K562 (cell line): ENCODE results near the gene IMPG2. TPM values are rescaled to one million over a fixed set of nuclear protein-coding genes. Genes with fewer than 3 reads are reported as not detected.

Experiments used
- ATAC-seq: fragments of 200-7000 bp; cut with Tn5 transposase; 3 replicates; pipeline ENCODE4 v1.9.1; 2020; ENCODE audit warnings: moderate library complexity
- BruUV-seq: library from RNA; stranded (reverse); fragments of 400-500 nt; replicated peaks from 2 replicates; lab custom pipeline; 2021; lab: Mats Ljungman, UMichigan
- CTCF ChIA-PET: fragments of 300-600 bp; formaldehyde crosslinking; extraction: SDS; loops from one replicate; lab custom pipeline; 2021; ENCODE audit warnings: low intra/inter-chr PET ratio; lab: Yijun Ruan, JAX
- POLR2A ChIA-PET: fragments of 300-600, 350-650 bp; sonication (Branson Sonifier 250); formaldehyde crosslinking; extraction: SDS; loops from one replicate; lab custom pipeline; 2021; ENCODE audit warnings: antibody characterized with exemption, inconsistent platforms; lab: Yijun Ruan, JAX
- DNase-seq, 4 experiments: peaks; one replicate each; pipeline versions ENCODE4 v3.0.0 to v3.0.0-alpha.2; 2011 to 2018; ENCODE audit warnings: low spot score in 3 of 4, mixed read lengths in 3 of 4; ENCODE audit errors: extremely low read depth in 1 of 4
- FAIRE-seq: peaks from 2 replicates; lab custom pipeline; 2011; peaks lifted over from hg19 to GRCh38; lab: Jason Lieb, UNC
- H2AFZ ChIP-seq: 2 replicates; pipeline ENCODE4 v1.6.0; 2011; ENCODE audit warnings: low read depth, low read length, control low read depth, inconsistent platforms
- H3K27ac ChIP-seq: fragments of 200-600 bp; 3 replicates; pipeline ENCODE4 v1.8.0; 2011; ENCODE audit warnings: low read depth, mild to moderate bottlenecking, control low read depth, inconsistent platforms, low read length, moderate library complexity, mixed read lengths; ENCODE audit errors: extremely low read depth
- H3K27me3 ChIP-seq, 2 experiments: fragments of 300-600 bp in 1 of 2; 2 replicates in 1 of 2; 3 replicates in 1 of 2; pipeline versions ENCODE4 v1.6.0 to v1.8.0; 2011; ENCODE audit warnings: inconsistent platforms in 2 of 2, low read length in 2 of 2, mild to moderate bottlenecking in 1 of 2, mixed read lengths in 1 of 2, moderate library complexity in 1 of 2; ENCODE audit not compliant: control insufficient read depth in 2 of 2, insufficient read depth in 2 of 2
- H3K36me3 ChIP-seq: fragments of 300-600 bp; 3 replicates; pipeline ENCODE4 v1.8.0; 2011; ENCODE audit warnings: mild to moderate bottlenecking, low read length, inconsistent platforms; ENCODE audit not compliant: control insufficient read depth, insufficient read depth
- H3K4me1 ChIP-seq, 2 experiments: fragments of 200-600 bp in 1 of 2; replicated peaks in 1 of 2; 2 replicates in 1 of 2; 3 replicates in 1 of 2; pipeline versions ENCODE4 v1.5.1 to v1.8.0; 2011; ENCODE audit warnings: inconsistent platforms in 2 of 2, low read length in 2 of 2, mild to moderate bottlenecking in 1 of 2, mixed read lengths in 1 of 2, moderate library complexity in 1 of 2; ENCODE audit not compliant: control insufficient read depth in 2 of 2, insufficient read depth in 2 of 2
- H3K4me2 ChIP-seq: 2 replicates; pipeline ENCODE4 v1.6.1; 2011; ENCODE audit warnings: low read length, control low read depth, inconsistent platforms, mixed read lengths; ENCODE audit not compliant: insufficient read depth
- H3K4me3 ChIP-seq: fragments of 200-600 bp; sonication (generic), shearing (Covaris generic); 2 replicates; pipeline ENCODE4 v1.5.1; 2016; ENCODE audit warnings: control low read depth, inconsistent platforms
- H3K79me2 ChIP-seq: fragments of 200-600 bp; 3 replicates; pipeline ENCODE4 v1.8.0; 2011; ENCODE audit warnings: low read length, inconsistent platforms; ENCODE audit not compliant: control insufficient read depth, insufficient read depth
- H3K9ac ChIP-seq, 2 experiments: 2 replicates each; pipeline versions ENCODE4 v1.6.0 to v1.6.1; 2011; ENCODE audit warnings: low read depth in 2 of 2, low read length in 2 of 2, control low read depth in 1 of 2, inconsistent platforms in 1 of 2, mild to moderate bottlenecking in 1 of 2, mixed read lengths in 1 of 2; ENCODE audit not compliant: insufficient read depth in 1 of 2
- H3K9me1 ChIP-seq: one replicate; pipeline ENCODE4 v1.6.0; 2011; ENCODE audit warnings: inconsistent platforms, mild to moderate bottlenecking, low read length, moderate library complexity; ENCODE audit not compliant: control insufficient read depth, insufficient read depth
- H3K9me3 ChIP-seq: replicated peaks from 2 replicates; pipeline ENCODE4 v1.5.1; 2011; ENCODE audit warnings: low read depth, low read length, inconsistent platforms; ENCODE audit not compliant: control insufficient read depth, insufficient read depth
- H4K20me1 ChIP-seq: replicated peaks from 2 replicates; pipeline ENCODE4 v1.6.1; 2011; ENCODE audit warnings: low read length, inconsistent platforms, mixed read lengths; ENCODE audit not compliant: control insufficient read depth, insufficient read depth
- CSDE1 ChIP-seq, 2 experiments: fragments of 450-650 bp; IDR thresholded peaks; 2 replicates each; pipeline ENCODE4 v1.6.1; 2016; ENCODE audit warnings: mild to moderate bottlenecking in 1 of 2
- DNMT1 ChIP-seq: fragments of 450-650 bp; IDR thresholded peaks from 2 replicates; pipeline ENCODE4 v1.6.1; 2016; ENCODE audit warnings: antibody characterized with exemption, mild to moderate bottlenecking
- HLTF ChIP-seq: fragments of 450-650 bp; IDR thresholded peaks from 2 replicates; pipeline ENCODE4 v1.6.1; 2016
- KAT8 ChIP-seq: fragments of 450-650 bp; IDR thresholded peaks from 2 replicates; pipeline ENCODE4 v1.6.1; 2016; ENCODE audit warnings: low read depth, mild to moderate bottlenecking
- MCM5 ChIP-seq: fragments of 450-650 bp; IDR thresholded peaks from 2 replicates; pipeline ENCODE4 v1.6.1; 2016; ENCODE audit warnings: low read depth
- MXI1 ChIP-seq: IDR thresholded peaks from 2 replicates; pipeline ENCODE4 v1.6.1; 2011; ENCODE audit warnings: low read depth, mild to moderate bottlenecking, improper control_type of control experiment, low read length
- ZKSCAN3 ChIP-seq: fragments of 250-450 bp; sonication (Bioruptor Pico); IDR thresholded peaks from 2 replicates; pipeline ENCODE4 v1.4.0; 2020
- ZNF12 ChIP-seq: sonication (generic); formaldehyde crosslinking; IDR thresholded peaks from 2 replicates; pipeline ENCODE4 v1.4.0; 2020; ENCODE audit warnings: mild to moderate bottlenecking, missing genetic modification reagents
- ZNF217 ChIP-seq: sonication (generic); formaldehyde crosslinking; IDR thresholded peaks from 2 replicates; pipeline ENCODE4 v1.8.0; 2022; ENCODE audit warnings: mild to moderate bottlenecking, missing genetic modification reagents
- ZNF224 ChIP-seq: sonication (generic); formaldehyde crosslinking; IDR thresholded peaks from 2 replicates; pipeline ENCODE4 v1.8.0; 2022; ENCODE audit warnings: mild to moderate bottlenecking, missing genetic modification reagents
- ZNF696 ChIP-seq: fragments of 250-450 bp; sonication (Bioruptor Pico); conservative IDR thresholded peaks from 2 replicates; pipeline ENCODE4 v1.4.0; 2020; ENCODE audit warnings: mild to moderate bottlenecking, moderate library complexity
- WGBS: fragments of 100-300 bp; shearing (Covaris generic); methylation state at CpG from one replicate; pipeline ENCODE4 v1.1.6; 2016; ENCODE audit warnings: low coverage, mixed read lengths; ENCODE audit not compliant: insufficient coverage; ENCODE audit errors: missing lambda C conversion rate; 5-methylcytosine and 5-hydroxymethylcytosine counted together
- in situ Hi-C: fragments of 300-500 bp; cut with MboI; formaldehyde crosslinking; loops from 4 replicates; pipeline ENCODE4 v1.15.0; 2018; ENCODE audit warnings: inconsistent platforms, mixed read lengths
- intact Hi-C: fragments of 100-400 bp; cut with micrococcal nuclease; formaldehyde crosslinking; loops from 2 replicates; pipeline ENCODE4 v1.14.2; 2022
- polyA plus RNA-seq, 8 experiments: library from polyadenylated mRNA; depleted of rRNA in 4 of 8; stranded (reverse) in 5 of 8; unstranded in 3 of 8; fragments of >200 nt; fragmentation: Nextera tagmentation in 2 of 8; fragmentation: Illumina TruSeq in 1 of 8; extraction: Ambion mirVana in 2 of 8; extraction: Trizol in 1 of 8; gene quantifications; 2 replicates each; pipeline versions ENCODE4 v1.2.1 to v1.2.3, GENCODE V29; 2011 to 2014; ENCODE audit warnings: inconsistent platforms in 1 of 8, missing spikeins in 1 of 8
- total RNA-seq, 7 experiments: library from RNA; depleted of rRNA in 6 of 7; stranded (reverse); fragments of >200 nt in 6 of 7; fragmentation: Illumina TruSeq in 2 of 7; extraction: Trizol in 2 of 7; gene quantifications; 2 replicates each; pipeline versions ENCODE4 v1.2.1 to v1.2.3, GENCODE V29; 2011 to 2021; ENCODE audit warnings: low replicate concordance in 1 of 7
- TF ChIP-seq, protein P1 (sequence below): fragments of 450-650 bp; formaldehyde crosslinking; IDR thresholded peaks from 2 replicates; pipeline ENCODE4 v1.4.0; 2022; ENCODE audit warnings: missing genetic modification characterization
- TF ChIP-seq, protein P2 (sequence below): fragments of 250-450 bp; sonication (Bioruptor Pico); IDR thresholded peaks from 2 replicates; pipeline ENCODE4 v1.8.0; 2022; ENCODE audit warnings: inconsistent platforms, mild to moderate bottlenecking, moderate library complexity, borderline replicate concordance
- TF ChIP-seq, protein P3 (sequence below), 2 experiments: fragments of 200-800 bp in 1 of 2; sonication (Bioruptor generic) in 1 of 2; sonication (generic) in 1 of 2; formaldehyde crosslinking in 1 of 2; IDR thresholded peaks in 1 of 2; conservative IDR thresholded peaks in 1 of 2; 2 replicates each; pipeline versions ENCODE4 v1.5.0 to v1.6.1; 2016 to 2020; ENCODE audit warnings: missing compliant biosample characterization in 1 of 2, missing genetic modification characterization in 1 of 2, missing genetic modification reagents in 1 of 2
- TF ChIP-seq, protein P4 (sequence below): IDR thresholded peaks from 2 replicates; pipeline ENCODE4 v1.6.1; 2016; ENCODE audit warnings: missing genetic modification characterization, missing compliant biosample characterization

The IMPG2 gene
- total and polyA plus RNA-seq, 9 of the 15 experiments (the other 6 are each of a cell fraction or from before 2014, with no cell fraction given) = 0.04 to 0.36 (median 0.09) TPM

DNA sequence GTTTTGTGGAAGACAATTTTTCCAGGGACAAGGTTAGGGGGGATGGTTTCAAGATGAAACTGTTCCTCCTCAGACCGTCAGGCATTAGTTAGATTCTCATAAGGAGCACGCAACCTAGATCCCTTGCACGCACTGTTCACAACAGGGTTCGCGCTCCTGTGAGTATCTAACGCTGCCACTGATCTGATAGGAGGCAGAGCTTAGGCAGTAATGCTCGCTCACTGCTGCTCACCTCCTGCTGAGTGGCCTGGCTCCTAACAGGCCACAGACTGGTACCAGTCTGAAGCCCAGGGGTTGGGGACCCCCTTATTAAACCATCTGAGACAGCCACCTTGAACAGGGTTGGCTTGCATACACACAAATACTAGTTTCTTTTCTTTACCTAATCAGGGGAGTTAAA, 13.5 kb upstream of the IMPG2 start:
- Histone ChIP-seq H4K20me1 (no peaks in the 10 kb centered on the region), H3K4me3 (no peak overlapping the region), H2AFZ (peak overlapping the region; percentile 44; the same call in 1 of the 2 replicates), H3K9me3 (no peaks in the 10 kb centered on the region), H3K27ac (no peak overlapping the region; the same call in 2 of the 3 replicates), H3K36me3 (peaks cover 20% of the 10 kb centered on the region; the same call in 2 of the 3 replicates), H3K27me3 (no peaks in the 10 kb centered on the region), H3K9ac (no peak overlapping the region), H3K9me1 (no peaks in the 10 kb centered on the region), H3K4me2 (peak overlapping the region; percentile 12; the same call in 1 of the 2 replicates), H3K4me1 (peaks cover 0 to 5% of the 10 kb centered on the region in 2 experiments; a peak in 2 of 5 replicates), H3K79me2 (no peaks in the 10 kb centered on the region)
- in situ Hi-C loops (no loop called here), intact Hi-C loops (no loop called here)
- CTCF ChIA-PET = no interaction called here
- 10% methylated on average over 7 of the region's 7 CpGs for WGBS
- POLR2A ChIA-PET = no interaction called here
- no TSS peak for BruUV-seq
- ATAC-seq = peak; percentile 95
- FAIRE-seq = peak; percentile 54
- TF ChIP-seq HLTF (no peak), KAT8 (no peak), MXI1 (no peak), ZNF217 (CRISPR knock-in tag) (no peak), ZNF696 (CRISPR knock-in tag) (no peak), CSDE1 (IDR thresholded peaks at IDR 0.05) (no peak), MCM5 (no peak), ZKSCAN3 (CRISPR knock-in tag) (no peak), ZNF12 (no peak), DNMT1 (no peak), ZNF224 (CRISPR knock-in tag) (no peak)
- TF ChIP-seq, protein P1, sequence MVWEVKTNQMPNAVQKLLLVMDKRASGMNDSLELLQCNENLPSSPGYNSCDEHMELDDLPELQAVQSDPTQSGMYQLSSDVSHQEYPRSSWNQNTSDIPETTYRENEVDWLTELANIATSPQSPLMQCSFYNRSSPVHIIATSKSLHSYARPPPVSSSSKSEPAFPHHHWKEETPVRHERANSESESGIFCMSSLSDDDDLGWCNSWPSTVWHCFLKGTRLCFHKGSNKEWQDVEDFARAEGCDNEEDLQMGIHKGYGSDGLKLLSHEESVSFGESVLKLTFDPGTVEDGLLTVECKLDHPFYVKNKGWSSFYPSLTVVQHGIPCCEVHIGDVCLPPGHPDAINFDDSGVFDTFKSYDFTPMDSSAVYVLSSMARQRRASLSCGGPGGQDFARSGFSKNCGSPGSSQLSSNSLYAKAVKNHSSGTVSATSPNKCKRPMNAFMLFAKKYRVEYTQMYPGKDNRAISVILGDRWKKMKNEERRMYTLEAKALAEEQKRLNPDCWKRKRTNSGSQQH (CRISPR knock-in tag) = no peak
- TF ChIP-seq, protein P2, sequence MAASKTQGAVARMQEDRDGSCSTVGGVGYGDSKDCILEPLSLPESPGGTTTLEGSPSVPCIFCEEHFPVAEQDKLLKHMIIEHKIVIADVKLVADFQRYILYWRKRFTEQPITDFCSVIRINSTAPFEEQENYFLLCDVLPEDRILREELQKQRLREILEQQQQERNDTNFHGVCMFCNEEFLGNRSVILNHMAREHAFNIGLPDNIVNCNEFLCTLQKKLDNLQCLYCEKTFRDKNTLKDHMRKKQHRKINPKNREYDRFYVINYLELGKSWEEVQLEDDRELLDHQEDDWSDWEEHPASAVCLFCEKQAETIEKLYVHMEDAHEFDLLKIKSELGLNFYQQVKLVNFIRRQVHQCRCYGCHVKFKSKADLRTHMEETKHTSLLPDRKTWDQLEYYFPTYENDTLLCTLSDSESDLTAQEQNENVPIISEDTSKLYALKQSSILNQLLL = no peak
- TF ChIP-seq, protein P3, sequence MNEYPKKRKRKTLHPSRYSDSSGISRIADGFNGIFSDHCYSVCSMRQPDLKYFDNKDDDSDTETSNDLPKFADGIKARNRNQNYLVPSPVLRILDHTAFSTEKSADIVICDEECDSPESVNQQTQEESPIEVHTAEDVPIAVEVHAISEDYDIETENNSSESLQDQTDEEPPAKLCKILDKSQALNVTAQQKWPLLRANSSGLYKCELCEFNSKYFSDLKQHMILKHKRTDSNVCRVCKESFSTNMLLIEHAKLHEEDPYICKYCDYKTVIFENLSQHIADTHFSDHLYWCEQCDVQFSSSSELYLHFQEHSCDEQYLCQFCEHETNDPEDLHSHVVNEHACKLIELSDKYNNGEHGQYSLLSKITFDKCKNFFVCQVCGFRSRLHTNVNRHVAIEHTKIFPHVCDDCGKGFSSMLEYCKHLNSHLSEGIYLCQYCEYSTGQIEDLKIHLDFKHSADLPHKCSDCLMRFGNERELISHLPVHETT (CRISPR knock-in tag; conservative IDR thresholded peaks at IDR 0.05 in 1 of 2, IDR thresholded peaks at IDR 0.05 in 1 of 2) = no peak
- TF ChIP-seq, protein P4, sequence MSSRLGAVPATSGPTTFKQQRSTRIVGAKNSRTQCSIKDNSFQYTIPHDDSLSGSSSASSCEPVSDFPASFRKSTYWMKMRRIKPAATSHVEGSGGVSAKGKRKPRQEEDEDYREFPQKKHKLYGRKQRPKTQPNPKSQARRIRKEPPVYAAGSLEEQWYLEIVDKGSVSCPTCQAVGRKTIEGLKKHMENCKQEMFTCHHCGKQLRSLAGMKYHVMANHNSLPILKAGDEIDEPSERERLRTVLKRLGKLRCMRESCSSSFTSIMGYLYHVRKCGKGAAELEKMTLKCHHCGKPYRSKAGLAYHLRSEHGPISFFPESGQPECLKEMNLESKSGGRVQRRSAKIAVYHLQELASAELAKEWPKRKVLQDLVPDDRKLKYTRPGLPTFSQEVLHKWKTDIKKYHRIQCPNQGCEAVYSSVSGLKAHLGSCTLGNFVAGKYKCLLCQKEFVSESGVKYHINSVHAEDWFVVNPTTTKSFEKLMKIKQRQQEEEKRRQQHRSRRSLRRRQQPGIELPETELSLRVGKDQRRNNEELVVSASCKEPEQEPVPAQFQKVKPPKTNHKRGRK = no peak
- DNase-seq = peak in 1 of 4 experiments; percentile 51
